Islet of Langerhans (tissue), 1 donor: ENCODE measurements around the gene IGHMBP2.

Experiments
- FAIRE-seq: peaks from one replicate; lab custom pipeline; 2011; peaks lifted over from hg19 to GRCh38; lab: Jason Lieb, UNC

The IGHMBP2 gene

DNA sequence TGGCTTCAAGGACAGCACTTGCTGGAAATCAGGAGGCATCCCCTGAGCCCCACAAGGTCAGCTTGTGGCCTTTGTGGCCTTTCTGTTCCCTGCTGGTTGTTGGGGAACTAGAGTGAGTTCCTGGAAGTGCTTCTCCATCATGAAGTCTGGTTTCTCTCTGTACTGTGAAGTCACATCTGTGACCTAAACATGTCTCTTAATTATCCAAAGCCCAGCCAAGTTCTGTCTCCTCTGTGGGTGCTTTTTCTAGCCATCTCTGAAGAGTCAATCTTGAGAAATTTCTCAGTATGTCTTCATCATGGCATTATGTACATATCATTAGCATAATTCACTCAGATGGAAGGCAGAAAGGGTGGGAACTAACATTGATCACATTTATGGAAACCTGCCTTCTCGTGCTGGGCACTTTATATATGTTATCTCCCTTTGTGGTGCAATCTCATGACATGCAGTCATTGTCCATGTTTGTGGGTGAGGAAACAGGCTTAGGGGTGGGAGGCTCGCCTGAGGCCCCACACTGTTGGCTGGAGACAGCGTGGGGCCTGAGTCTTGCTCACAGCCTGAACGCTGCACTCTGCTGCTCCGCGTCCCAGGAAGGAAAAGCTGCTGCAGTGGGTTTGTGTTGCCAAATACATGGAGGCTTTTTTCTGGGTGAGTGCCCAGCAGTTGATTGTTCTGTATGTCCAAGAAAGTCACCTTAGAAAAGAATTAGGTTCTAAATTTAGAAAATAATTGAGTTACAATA, 24.6 kb downstream of the IGHMBP2 start:
- FAIRE-seq, result no peak

DNA sequence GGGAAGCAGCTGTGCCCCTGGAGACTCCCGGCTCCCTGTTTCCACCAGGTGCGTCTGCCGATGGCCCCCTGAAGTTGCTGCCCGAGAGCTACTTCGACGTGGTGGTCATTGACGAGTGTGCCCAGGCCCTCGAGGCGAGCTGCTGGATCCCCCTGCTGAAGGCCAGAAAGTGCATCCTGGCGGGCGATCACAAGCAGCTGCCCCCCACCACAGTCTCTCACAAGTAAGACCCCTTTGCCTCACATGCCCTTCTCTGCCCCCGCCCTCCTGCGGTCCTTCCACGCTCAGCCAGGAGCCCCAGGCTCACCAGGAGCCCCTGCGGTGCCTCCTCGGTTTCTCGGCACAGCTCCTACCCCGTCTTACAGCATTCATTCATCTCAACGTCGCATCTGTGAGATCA, 25.4 kb downstream of the IGHMBP2 start:
- no peak for FAIRE-seq

DNA sequence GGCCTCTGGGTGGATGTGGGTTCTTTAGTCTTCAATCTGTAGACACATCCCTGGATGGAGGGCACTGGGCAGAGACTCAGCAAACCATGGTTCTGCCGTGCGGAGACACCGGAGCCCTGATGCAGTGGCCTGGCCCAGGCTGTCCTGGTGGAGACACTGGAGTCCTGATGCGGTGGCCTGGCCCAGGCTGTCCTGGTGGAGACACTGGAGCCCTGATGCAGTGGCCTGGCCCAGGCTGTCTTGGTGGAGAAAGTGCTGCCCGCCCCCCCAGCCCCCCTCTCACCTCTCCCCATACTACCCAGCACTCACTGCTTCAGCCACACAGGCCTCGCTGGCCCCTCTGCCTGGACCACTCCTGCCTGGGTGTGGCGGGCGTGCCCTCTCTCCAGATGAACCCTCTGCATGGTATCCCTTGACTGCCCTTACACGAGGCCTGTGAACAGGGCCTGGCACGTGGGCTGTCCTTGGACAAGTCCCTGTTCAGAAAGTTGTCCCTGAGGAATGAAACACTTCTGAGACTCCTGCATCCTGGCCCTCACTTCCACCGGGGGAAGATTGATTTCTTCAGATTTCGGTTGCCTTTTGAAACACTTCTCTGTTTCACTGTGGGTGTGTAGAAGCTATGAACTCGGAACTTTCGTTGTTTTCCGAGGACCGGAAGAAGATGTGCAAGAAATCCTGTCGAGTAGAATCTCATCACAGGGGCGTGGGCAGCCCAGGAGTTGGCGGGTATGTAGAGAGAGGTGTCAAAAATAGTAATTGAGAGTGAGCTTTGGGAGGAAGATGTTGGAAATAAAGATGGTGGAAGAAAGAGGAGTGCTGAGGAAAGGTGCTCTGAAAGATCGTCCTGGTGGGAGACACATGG, 26.2 kb downstream of the IGHMBP2 start:
- FAIRE-seq, result no peak

- no peak for FAIRE-seq
Observed at GRCh38 chr11:68930991-68931855, 27.5 kb downstream of the IGHMBP2 start.

GRCh38 chr11:68931911-68932310, 28.2 kb downstream of the IGHMBP2 start:
- FAIRE-seq, result no peak

DNA sequence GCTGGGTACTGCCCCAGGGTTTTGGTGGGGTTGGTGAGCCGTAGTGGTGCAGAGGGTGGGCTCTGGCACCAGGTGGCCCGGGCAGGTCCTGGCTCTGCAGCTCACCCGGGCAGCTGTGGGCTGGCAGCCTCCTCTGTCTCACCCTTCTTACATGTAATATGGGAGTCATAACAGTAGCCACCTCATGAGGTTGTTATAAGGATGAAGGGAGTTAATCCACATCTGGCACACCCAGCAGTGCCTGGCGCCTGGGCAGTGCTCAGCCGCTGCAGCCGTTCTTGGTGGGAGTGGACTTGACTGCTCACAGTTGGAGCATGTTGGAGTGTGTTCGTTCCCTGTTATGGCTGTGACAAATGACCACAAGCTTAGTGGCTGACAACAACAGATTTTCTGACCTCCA, 28.7 kb downstream of the IGHMBP2 start:
- no peak for FAIRE-seq

GRCh38 chr11:68932933-68933577, 29.4 kb downstream of the IGHMBP2 start:
- no peak for FAIRE-seq

DNA sequence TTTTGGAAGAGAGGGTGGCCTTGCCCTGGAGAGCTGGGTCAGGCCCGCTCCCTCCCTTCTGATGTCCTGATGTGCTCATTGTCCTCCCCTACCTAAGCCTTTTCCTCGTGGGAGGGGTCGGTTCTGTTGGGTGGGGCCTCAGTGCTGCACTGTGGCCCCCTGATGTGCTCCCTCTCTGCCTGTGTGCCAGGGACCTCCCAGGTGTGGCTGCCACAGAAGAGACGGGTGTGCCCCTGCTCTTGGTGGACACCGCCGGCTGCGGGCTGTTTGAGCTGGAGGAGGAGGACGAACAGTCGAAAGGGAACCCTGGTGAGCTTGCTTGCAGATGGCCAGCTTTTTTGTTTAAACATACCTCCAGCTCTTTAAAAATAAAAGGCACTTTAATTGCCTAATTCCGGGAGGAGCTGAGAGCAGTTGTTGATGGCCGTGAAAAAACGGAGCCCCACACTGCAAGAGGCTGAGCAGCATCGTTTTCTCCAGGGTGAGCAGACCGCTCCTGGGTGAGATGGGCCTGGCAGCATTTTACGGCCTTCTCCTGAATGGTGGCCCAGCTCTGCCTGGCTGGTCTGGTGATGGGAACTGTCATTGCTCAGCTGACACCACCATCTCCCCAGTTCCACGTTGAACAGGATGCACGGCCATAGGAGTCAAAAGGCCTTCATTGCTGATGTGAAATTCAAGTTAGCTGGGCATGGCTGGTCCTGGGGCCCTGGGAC, 30.1 kb downstream of the IGHMBP2 start:
- FAIRE-seq, result no peak

- no peak for FAIRE-seq
Observed at GRCh38 chr11:68934321-68934645, 30.6 kb downstream of the IGHMBP2 start.

- FAIRE-seq, result no peak
Observed at GRCh38 chr11:68934666-68935065, 31.0 kb downstream of the IGHMBP2 start.

DNA sequence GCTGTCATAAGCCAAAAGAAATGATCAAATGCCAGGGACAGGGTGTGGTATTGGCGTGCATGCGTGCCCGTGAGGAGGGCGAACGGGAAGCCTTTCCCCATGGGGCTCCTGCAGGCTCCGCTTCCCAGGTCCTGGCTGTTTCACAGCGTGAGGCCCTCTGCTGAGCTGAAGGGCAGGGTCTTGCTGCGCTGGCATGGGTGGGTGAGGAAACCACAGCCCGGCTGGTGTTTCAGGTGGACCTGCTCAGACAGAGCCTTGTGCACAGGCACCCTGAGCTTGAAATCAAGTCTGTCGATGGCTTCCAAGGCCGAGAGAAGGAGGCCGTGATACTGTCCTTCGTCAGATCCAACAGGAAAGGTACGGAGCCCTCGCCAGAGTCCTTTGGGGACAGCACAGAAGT, 31.4 kb downstream of the IGHMBP2 start:
- FAIRE-seq, result no peak

GRCh38 chr11:68935516-68936357, 32.0 kb downstream of the IGHMBP2 start:
- no peak for FAIRE-seq

DNA sequence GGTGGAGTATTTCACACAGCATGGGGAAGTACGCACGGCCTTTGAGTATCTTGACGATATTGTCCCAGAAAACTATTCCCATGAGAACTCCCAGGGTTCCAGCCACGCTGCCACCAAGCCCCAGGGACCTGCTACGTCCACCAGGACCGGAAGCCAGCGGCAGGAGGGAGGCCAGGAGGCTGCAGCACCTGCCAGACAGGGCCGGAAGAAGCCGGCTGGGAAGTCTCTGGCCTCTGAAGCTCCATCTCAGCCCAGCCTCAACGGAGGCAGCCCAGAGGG, 32.6 kb downstream of the IGHMBP2 start:
- FAIRE-seq, result no peak

GRCh38 chr11:68936676-68937620, 33.3 kb downstream of the IGHMBP2 start:
- FAIRE-seq, result no peak

- FAIRE-seq, result no peak
Observed at GRCh38 chr11:68938088-68938487, 34.4 kb downstream of the IGHMBP2 start.

DNA sequence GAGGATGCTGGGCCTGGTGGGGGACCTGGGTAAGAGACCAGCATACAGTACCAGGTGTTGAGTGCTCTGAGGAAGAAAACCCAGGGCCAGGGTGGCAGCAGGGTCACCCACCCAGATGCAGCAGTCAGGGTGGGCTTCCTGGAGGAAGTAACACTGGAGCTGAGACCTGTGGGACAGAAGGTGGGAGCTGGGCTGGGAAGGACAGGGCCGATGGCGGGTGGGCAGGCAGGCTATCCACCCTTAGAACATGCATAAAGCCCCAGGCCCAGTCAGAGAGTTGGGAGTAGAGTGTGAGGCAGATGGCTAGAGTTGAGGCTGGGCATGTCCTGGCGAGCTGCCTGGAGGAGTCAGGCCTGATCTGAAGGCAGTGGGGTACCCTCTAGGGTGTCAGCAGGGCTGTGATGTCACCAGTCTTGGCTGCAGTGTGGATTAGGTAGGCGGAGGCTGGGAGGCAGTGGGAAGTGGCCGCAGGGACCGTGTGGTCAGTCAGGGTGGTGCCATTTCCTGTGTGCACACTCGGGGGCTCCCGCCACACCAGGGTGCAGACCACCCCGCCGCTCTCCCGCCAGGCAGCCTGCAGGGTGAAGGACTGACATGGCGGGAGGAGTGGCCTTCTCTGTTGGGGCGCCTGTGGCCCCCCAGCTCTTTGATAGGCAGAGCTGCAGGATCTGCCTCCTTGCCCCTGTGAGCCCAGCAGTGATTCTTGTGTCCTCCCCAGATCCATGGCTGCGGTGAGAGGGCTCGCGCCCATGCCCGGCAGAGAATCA, 35.3 kb downstream of the IGHMBP2 start:
- no peak for FAIRE-seq

GRCh38 chr11:68939583-68940555, 36.2 kb downstream of the IGHMBP2 start:
- no peak for FAIRE-seq
